SK-N-MC (cell line): ENCODE measurements around the gene ZFYVE16.
A peak's percentile ranks its signal among the peaks of the same experiment; 100 is the strongest.

Experiments used
- EZH2 ChIP-seq: fragments of 200-600 bp; sonication (generic); IDR thresholded peaks from one replicate; pipeline ENCODE4 v1.6.1; 2017; ENCODE audit warnings: antibody characterized with exemption
- FOXP2 ChIP-seq: optimal IDR thresholded peaks from 2 replicates; pipeline ENCODE3; 2011; ENCODE audit warnings: mild to moderate bottlenecking, moderate library complexity; ENCODE audit not compliant: insufficient read depth; ENCODE audit errors: extremely low read length, control extremely low read depth
- POLR2AphosphoS5 ChIP-seq: IDR thresholded peaks from 2 replicates; pipeline ENCODE4 v1.6.1; 2012; ENCODE audit warnings: mild to moderate bottlenecking, low read depth, low read length, borderline replicate concordance

DNA sequence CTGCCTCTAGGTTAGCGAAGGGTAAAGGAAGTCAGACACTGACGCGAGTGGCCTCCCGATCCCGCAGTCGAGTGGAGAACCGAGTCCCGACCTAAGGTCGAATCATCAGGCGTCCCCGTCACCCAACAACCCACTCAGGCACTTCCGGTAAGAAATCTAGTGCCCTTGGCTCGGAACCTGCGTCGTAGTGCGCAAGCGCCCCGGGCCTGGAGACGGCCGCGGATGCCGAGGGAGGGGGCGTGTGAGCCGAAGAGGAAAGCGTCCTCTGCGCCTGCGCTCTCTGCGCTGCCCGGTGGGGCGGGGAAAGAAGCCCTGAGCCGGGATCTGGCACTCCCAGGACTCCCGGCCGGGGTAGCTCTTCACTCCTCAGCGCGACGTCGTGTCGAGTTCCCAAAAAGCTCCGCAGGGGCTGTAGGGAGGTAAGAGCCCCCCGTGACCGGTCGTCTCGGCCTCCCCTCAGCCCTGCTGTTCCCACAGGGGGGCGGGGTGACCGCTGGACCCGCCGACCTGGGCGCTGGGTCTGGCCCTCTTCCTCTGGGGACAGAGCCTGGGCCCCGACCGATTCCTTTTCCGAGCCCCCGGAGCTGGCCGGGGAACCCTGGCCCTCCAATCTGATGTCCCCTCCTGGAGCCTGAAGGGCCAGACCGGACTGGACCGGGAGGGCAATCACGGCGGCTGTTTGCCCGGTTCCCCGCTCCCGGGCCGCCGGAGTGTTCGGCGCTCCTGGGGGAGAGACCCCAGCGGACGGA, at the start of gene ZFYVE16:
- TF ChIP-seq POLR2AphosphoS5 (peak; percentile 97), EZH2 (no peak), FOXP2 (no peak)
